HepG2 (cell line): ENCODE results near the gene CXXC5. TPM values are rescaled to one million over a fixed set of nuclear protein-coding genes. Genes with fewer than 3 reads are reported as not detected.
A peak's percentile ranks its signal among the peaks of the same experiment; 100 is the strongest.

Experiments used
- HDAC1 ChIP-seq: sonication (generic); formaldehyde crosslinking; IDR thresholded peaks from 2 replicates; pipeline ENCODE4 v1.5.1; 2020; ENCODE audit warnings: mild to moderate bottlenecking, missing genetic modification reagents
- HIC2 ChIP-seq: sonication (generic); formaldehyde crosslinking; IDR thresholded peaks from 2 replicates; pipeline ENCODE4 v1.9.0; 2022; ENCODE audit warnings: low read depth, missing genetic modification reagents
- HMGA1 ChIP-seq: sonication (generic); formaldehyde crosslinking; conservative IDR thresholded peaks from 2 replicates; pipeline ENCODE4 v1.4.0; 2020; ENCODE audit warnings: missing genetic modification reagents
- HNF4A ChIP-seq: sonication (generic); formaldehyde crosslinking; IDR thresholded peaks from 2 replicates; pipeline ENCODE4 v1.4.0; 2020; ENCODE audit warnings: missing genetic modification reagents
- HNRNPL ChIP-seq: fragments of 200-400 bp; formaldehyde crosslinking; IDR thresholded peaks from 2 replicates; pipeline ENCODE4 v1.6.1; 2017; ENCODE audit warnings: mild to moderate bottlenecking, low read depth, low read length
- IKZF5 ChIP-seq: IDR thresholded peaks from 2 replicates; pipeline ENCODE4 v1.6.1; 2018; ENCODE audit warnings: missing genetic modification reagents, mild to moderate bottlenecking, missing compliant biosample characterization
- KLF15 ChIP-seq: sonication (generic); formaldehyde crosslinking; IDR thresholded peaks from 2 replicates; pipeline ENCODE4 v1.8.1; 2023; ENCODE audit warnings: borderline replicate concordance, mild to moderate bottlenecking, inconsistent platforms, missing genetic modification reagents, mixed read lengths
- MTA3 ChIP-seq: sonication (generic); formaldehyde crosslinking; IDR thresholded peaks from 2 replicates; pipeline ENCODE4 v1.4.0; 2020; ENCODE audit warnings: missing genetic modification reagents
- MXD4 ChIP-seq: IDR thresholded peaks from 2 replicates; pipeline ENCODE4 v1.6.1; 2016; ENCODE audit warnings: mild to moderate bottlenecking, missing biosample characterization, missing genetic modification reagents
- NCOA1 ChIP-seq: sonication (generic); formaldehyde crosslinking; IDR thresholded peaks from 2 replicates; pipeline ENCODE4 v1.9.0; 2021; ENCODE audit warnings: missing genetic modification reagents
- NONO ChIP-seq, 2 experiments: fragments of 450-650 bp in 1 of 2; sonication (generic) in 1 of 2; formaldehyde crosslinking in 1 of 2; IDR thresholded peaks in 1 of 2; conservative IDR thresholded peaks in 1 of 2; 2 replicates each; pipeline versions ENCODE4 v1.6.1 to v1.8.0; 2017 to 2022; ENCODE audit warnings: mild to moderate bottlenecking in 1 of 2, missing genetic modification reagents in 1 of 2, moderate library complexity in 1 of 2
- NR2F1 ChIP-seq, 2 experiments: fragments of 450-650 bp in 1 of 2; formaldehyde crosslinking in 1 of 2; IDR thresholded peaks; 2 replicates each; pipeline versions ENCODE4 v1.5.0 to v1.6.1; 2016 to 2020; ENCODE audit warnings: mild to moderate bottlenecking in 1 of 2, missing compliant biosample characterization in 1 of 2, missing genetic modification reagents in 1 of 2, moderate library complexity in 1 of 2
- TBX2 ChIP-seq: sonication (generic); formaldehyde crosslinking; IDR thresholded peaks from 2 replicates; pipeline ENCODE4 v1.5.0; 2020; ENCODE audit warnings: missing genetic modification reagents, mild to moderate bottlenecking, borderline replicate concordance
- ZBTB7B ChIP-seq: sonication (generic); formaldehyde crosslinking; IDR thresholded peaks from 2 replicates; pipeline ENCODE4 v1.4.0; 2020; ENCODE audit warnings: missing genetic modification reagents
- ZNF160 ChIP-seq: sonication (generic); formaldehyde crosslinking; IDR thresholded peaks from 2 replicates; pipeline ENCODE4 v1.8.0; 2022; ENCODE audit warnings: mild to moderate bottlenecking, inconsistent platforms, missing genetic modification reagents
- ZNF235 ChIP-seq: sonication (generic); formaldehyde crosslinking; IDR thresholded peaks from 2 replicates; pipeline ENCODE4 v1.8.1; 2023; ENCODE audit warnings: mild to moderate bottlenecking, missing genetic modification reagents, borderline replicate concordance
- ZNF263 ChIP-seq: sonication (generic); formaldehyde crosslinking; IDR thresholded peaks from 2 replicates; pipeline ENCODE4 v1.4.0; 2020; ENCODE audit warnings: missing genetic modification reagents
- ZNF292 ChIP-seq: sonication (generic); formaldehyde crosslinking; IDR thresholded peaks from 2 replicates; pipeline ENCODE4 v1.8.1; 2022; ENCODE audit warnings: mild to moderate bottlenecking, low read depth, missing genetic modification reagents, borderline replicate concordance
- ZNF564 ChIP-seq: sonication (generic); formaldehyde crosslinking; IDR thresholded peaks from 2 replicates; pipeline ENCODE4 v1.8.1; 2023; ENCODE audit warnings: mild to moderate bottlenecking, missing genetic modification reagents
- ZNF580 ChIP-seq: IDR thresholded peaks from 2 replicates; pipeline ENCODE4 v1.6.1; 2016; ENCODE audit warnings: low read depth, borderline replicate concordance
- ZNF607 ChIP-seq: sonication (generic); formaldehyde crosslinking; IDR thresholded peaks from 2 replicates; pipeline ENCODE4 v1.5.1; 2020; ENCODE audit warnings: missing genetic modification reagents, mild to moderate bottlenecking, borderline replicate concordance
- ZNF678 ChIP-seq: sonication (generic); formaldehyde crosslinking; IDR thresholded peaks from 2 replicates; pipeline ENCODE4 v1.4.0; 2020; ENCODE audit warnings: mild to moderate bottlenecking, missing genetic modification reagents
- ZNF746 ChIP-seq: sonication (generic); formaldehyde crosslinking; IDR thresholded peaks from 2 replicates; pipeline ENCODE4 v1.8.0; 2022; ENCODE audit warnings: mild to moderate bottlenecking, missing genetic modification reagents
- ZNF777 ChIP-seq: sonication (generic); formaldehyde crosslinking; IDR thresholded peaks from 2 replicates; pipeline ENCODE4 v1.4.0; 2020; ENCODE audit warnings: missing genetic modification reagents
- ZSCAN31 ChIP-seq: sonication (generic); formaldehyde crosslinking; IDR thresholded peaks from 2 replicates; pipeline ENCODE4 v1.5.0; 2020; ENCODE audit warnings: low read depth, mild to moderate bottlenecking, missing genetic modification reagents
- polyA plus RNA-seq, 8 experiments: library from polyadenylated mRNA; depleted of rRNA in 3 of 8; stranded (reverse) in 7 of 8; unstranded in 1 of 8; fragments of >200 nt; fragmentation: Illumina TruSeq in 4 of 8; extraction: Trizol in 4 of 8; gene quantifications; 2 replicates each; pipeline versions ENCODE4 v1.2.1 to v1.2.3, GENCODE V29; 2011 to 2016; ENCODE audit warnings: low read depth in 4 of 8, missing spikeins in 1 of 8, mixed read lengths in 1 of 8; ENCODE audit not compliant: insufficient read depth in 1 of 8
- total RNA-seq, 5 experiments: library from RNA; depleted of rRNA; stranded (reverse); fragments of >200 nt; fragmentation: Illumina TruSeq; extraction: Trizol; gene quantifications; 2 replicates each; pipeline ENCODE4 v1.2.3, GENCODE V29; 2016; ENCODE audit warnings: low read depth in 1 of 5

Gene CXXC5
- total and polyA plus RNA-seq, 2 of the 13 experiments (the other 11 are each of a cell fraction or from before 2014, with no cell fraction given): 32.3 to 33.0 TPM

- TF ChIP-seq NONO (IDR thresholded peaks at IDR 0.05) (no peak), NONO (CRISPR knock-in tag; conservative IDR thresholded peaks at IDR 0.05) (0 out of 2 replicates have a peak, but pooled peaks have one; percentile 45), TBX2 (CRISPR knock-in tag) (peak; percentile 12; the same call in 1 of the 2 replicates), ZNF235 (CRISPR knock-in tag) (0 out of 2 replicates have a peak, but pooled peaks have one; percentile 44), ZNF746 (CRISPR knock-in tag) (peak; percentile 34; the same call in 1 of the 2 replicates), ZNF777 (CRISPR knock-in tag) (peak; percentile 2; the same call in 1 of the 2 replicates), ZBTB7B (CRISPR knock-in tag) (peak; percentile 81; the same call in 1 of the 2 replicates), IKZF5 (CRISPR knock-in tag) (peak; percentile 26; the same call in 1 of the 2 replicates), NCOA1 (CRISPR knock-in tag) (peak; percentile 38; the same call in 1 of the 2 replicates), ZNF678 (CRISPR knock-in tag) (peak; percentile 47; the same call in 1 of the 2 replicates), HIC2 (peak; percentile 67), ZSCAN31 (CRISPR knock-in tag) (0 out of 2 replicates have a peak, but pooled peaks have one; percentile 35), HNRNPL (0 out of 2 replicates have a peak, but pooled peaks have one; percentile 73), MTA3 (CRISPR knock-in tag) (no peak), HDAC1 (peak; percentile 43; the same call in 1 of the 2 replicates), ZNF263 (peak; percentile 26; the same call in 1 of the 2 replicates), HMGA1 (CRISPR knock-in tag) (no peak), ZNF564 (peak; percentile 29; the same call in 1 of the 2 replicates), ZNF160 (CRISPR knock-in tag) (0 out of 2 replicates have a peak, but pooled peaks have one; percentile 31), NR2F1 (CRISPR knock-in tag; IDR thresholded peaks at IDR 0.05) (peak in 1 of 2 experiments; percentile 12; a peak in 1 of 4 replicates), MXD4 (no peak), HNF4A (CRISPR knock-in tag) (peak; percentile 38; the same call in 1 of the 2 replicates), ZNF607 (0 out of 2 replicates have a peak, but pooled peaks have one; percentile 22), ZNF292 (CRISPR knock-in tag) (peak; percentile 84; the same call in 1 of the 2 replicates), KLF15 (CRISPR knock-in tag) (no peak), ZNF580 (CRISPR knock-in tag) (peak; percentile 48; the same call in 1 of the 2 replicates)
Observed at GRCh38 chr5:139646912-139647505, 1.1 kb upstream of the CXXC5 start (continued).
